Thymus (tissue), 11 donors: ENCODE measurements around the gene PLEKHH1. TPM values are rescaled to one million over a fixed set of nuclear protein-coding genes. Genes with fewer than 3 reads are reported as not detected.
A peak's percentile ranks its signal among the peaks of the same experiment; 100 is the strongest.
"Not testable (repeated sequence)": the region's sequence is repeated elsewhere in the genome, so short reads cannot be mapped to it uniquely, and the experiment has no call there.

Source experiments
- DNase-seq, 9 donors: peaks; one replicate each; pipeline ENCODE4 v3.0.0-alpha.2; 2013; ENCODE audit warnings: low spot score in 9 of 9, low read depth in 6 of 9, missing footprints in 1 of 9
- H3K27ac ChIP-seq, 2 donors: one replicate each; pipeline ENCODE4 v1.5.1; 2013; ENCODE audit warnings: control low read depth in 1 of 2, low read depth in 1 of 2, low read length in 1 of 2, mild to moderate bottlenecking in 1 of 2, moderate library complexity in 1 of 2
- H3K27me3 ChIP-seq, 2 donors: one replicate each; pipeline ENCODE4 v1.5.1; 2013; ENCODE audit warnings: low read length in 1 of 2; ENCODE audit not compliant: control insufficient read depth in 2 of 2, insufficient read depth in 1 of 2
- H3K36me3 ChIP-seq, 2 donors: one replicate each; pipeline ENCODE4 v1.5.1; 2013; ENCODE audit warnings: low read length in 1 of 2, mild to moderate bottlenecking in 1 of 2, moderate library complexity in 1 of 2; ENCODE audit not compliant: control insufficient read depth in 2 of 2, insufficient read depth in 2 of 2
- H3K4me1 ChIP-seq, 2 donors: one replicate each; pipeline ENCODE4 v1.5.1; 2013; ENCODE audit warnings: low read length in 2 of 2; ENCODE audit not compliant: control insufficient read depth in 2 of 2, insufficient read depth in 2 of 2
- H3K4me3 ChIP-seq, 2 donors: one replicate each; pipeline ENCODE4 v1.5.1; 2013; ENCODE audit warnings: low read length in 2 of 2, control low read depth in 1 of 2, mild to moderate bottlenecking in 1 of 2
- H3K9me3 ChIP-seq, 2 donors: one replicate each; pipeline ENCODE4 v1.5.1; 2013; ENCODE audit warnings: low read length in 1 of 2, mild to moderate bottlenecking in 1 of 2; ENCODE audit not compliant: control insufficient read depth in 2 of 2, insufficient read depth in 1 of 2
- WGBS: extraction: QIAGEN DNeasy Blood & Tissue Kit; methylation state at CpG from one replicate; pipeline ENCODE4 v1.1.7; 2013; 5-methylcytosine and 5-hydroxymethylcytosine counted together
- polyA plus RNA-seq: library from polyadenylated mRNA; stranded (reverse); fragments of 200-250 nt; gene quantifications from one replicate; pipeline ENCODE4 v1.2.3, GENCODE V29; 2013
- total RNA-seq: library from RNA; stranded (reverse); fragments of 120-200 nt; gene quantifications from one replicate; pipeline ENCODE4 v1.2.4, GENCODE V29; 2013
- donor health status: healthy.

Gene PLEKHH1
- total and polyA plus RNA-seq, 2 donors: 2.0 to 10.7 TPM

- Histone ChIP-seq H3K9me3 (no peaks in the 10 kb centered on the region), H3K4me3 (no peak overlapping the region), H3K27ac (no peak overlapping the region), H3K27me3 (peaks cover 0 to 19% of the 10 kb centered on the region in 2 donors), H3K4me1 (peaks cover 16 to 23% of the 10 kb centered on the region in 2 donors), H3K36me3 (no peaks in the 10 kb centered on the region)
- DNase-seq: peak; percentile 43 to 89 (median 73)
Measured at GRCh38 chr14:67618617-67619063, 85.5 kb downstream of the PLEKHH1 start.

GRCh38 chr14:67619446-67620216 is 86.5 kb downstream of the PLEKHH1 start, which contains the start of gene ARG2:
Gene ARG2 (plus strand): TSS chr14:67619920. CDS start chr14:67619978, 58 bp downstream.
- peak; percentile 67 to 92 (median 86) for DNase-seq
- 1% methylated on average over 62 of the region's 62 CpGs for WGBS
- peaks cover 16 to 23% of the 10 kb centered on the region in 2 donors for H3K4me1 ChIP-seq
- no peaks in the 10 kb centered on the region for H3K36me3 ChIP-seq
- peaks cover 0 to 19% of the 10 kb centered on the region in 2 donors for H3K27me3 ChIP-seq
- H3K9me3 ChIP-seq: no peaks in the 10 kb centered on the region
- peak within 1 kb of the TSS; percentile 64 to 67 for H3K4me3 ChIP-seq
- peak within 1 kb of the TSS; percentile 30 to 77 for H3K27ac ChIP-seq

GRCh38 chr14:67620217-67620785 is 87.2 kb downstream of the PLEKHH1 start:
- WGBS: 16% methylated on average over 19 of the region's 19 CpGs
- H3K27me3 ChIP-seq: peaks cover 0 to 19% of the 10 kb centered on the region in 2 donors
- peak overlapping the region in 1 of 2 donors; percentile 15 for H3K27ac ChIP-seq
- no peaks in the 10 kb centered on the region for H3K9me3 ChIP-seq
- H3K36me3 ChIP-seq: no peaks in the 10 kb centered on the region
- H3K4me1 ChIP-seq: peaks cover 16 to 23% of the 10 kb centered on the region in 2 donors
- peak in 1 of 9 donors; percentile 10 for DNase-seq
- H3K4me3 ChIP-seq: peak overlapping the region; percentile 64 to 67

GRCh38 chr14:67622675-67623074 is 89.6 kb downstream of the PLEKHH1 start:
- Histone ChIP-seq H3K4me1 (peaks cover 16 to 23% of the 10 kb centered on the region in 2 donors), H3K9me3 (no peaks in the 10 kb centered on the region), H3K27me3 (peaks cover 0 to 19% of the 10 kb centered on the region in 2 donors), H3K27ac (peak overlapping the region; percentile 58 to 84), H3K36me3 (no peaks in the 10 kb centered on the region), H3K4me3 (no peak overlapping the region)
- peak in 7 of 9 donors; percentile 6 to 59 (median 31) for DNase-seq
- WGBS: 55% methylated on average over 4 of the region's 4 CpGs

- H3K27ac ChIP-seq: peak overlapping the region; percentile 58 to 84
- peak in 5 of 9 donors; percentile 3 to 48 (median 22) for DNase-seq
Measured at GRCh38 chr14:67623114-67623513, 90.0 kb downstream of the PLEKHH1 start.

GRCh38 chr14:67626131-67626530 is 93.0 kb downstream of the PLEKHH1 start:
- H3K27ac ChIP-seq, H3K4me3 ChIP-seq, H3K9me3 ChIP-seq, H3K4me1 ChIP-seq, H3K36me3 ChIP-seq, DNase-seq, H3K27me3 ChIP-seq: not testable (repeated sequence)
- WGBS: 93% methylated on average over 1 of the region's 1 CpG

More at GRCh38 chr14:67623114-67623513, 90.0 kb downstream of the PLEKHH1 start:
- peaks cover 0 to 19% of the 10 kb centered on the region in 2 donors for H3K27me3 ChIP-seq
- WGBS: 12% methylated on average over 2 of the region's 2 CpGs
- H3K4me1 ChIP-seq: peaks cover 16 to 23% of the 10 kb centered on the region in 2 donors
- no peaks in the 10 kb centered on the region for H3K9me3 ChIP-seq
- H3K4me3 ChIP-seq: no peak overlapping the region
- no peaks in the 10 kb centered on the region for H3K36me3 ChIP-seq

- Histone ChIP-seq H3K4me1 (peaks cover 6 to 9% of the 10 kb centered on the region in 2 donors), H3K27me3 (no peaks in the 10 kb centered on the region), H3K27ac (no peak overlapping the region), H3K4me3 (no peak overlapping the region), H3K36me3 (no peaks in the 10 kb centered on the region), H3K9me3 (no peaks in the 10 kb centered on the region)
- DNase-seq: no peak
Measured at GRCh38 chr14:67627519-67627918, 94.4 kb downstream of the PLEKHH1 start.

- no peaks in the 10 kb centered on the region for H3K9me3 ChIP-seq
- H3K27me3 ChIP-seq: no peaks in the 10 kb centered on the region
- WGBS: 98% methylated on average over 4 of the region's 4 CpGs
- DNase-seq: no peak
- H3K36me3 ChIP-seq: no peaks in the 10 kb centered on the region
- no peaks in the 10 kb centered on the region for H3K4me1 ChIP-seq
- no peak overlapping the region for H3K27ac ChIP-seq
- H3K4me3 ChIP-seq: no peak overlapping the region
Measured at GRCh38 chr14:67630186-67630585, 97.1 kb downstream of the PLEKHH1 start.

GRCh38 chr14:67630938-67631337 is 97.8 kb downstream of the PLEKHH1 start:
- Histone ChIP-seq H3K4me1 (no peaks in the 10 kb centered on the region), H3K4me3 (no peak overlapping the region), H3K27me3 (no peaks in the 10 kb centered on the region), H3K27ac (no peak overlapping the region), H3K9me3 (no peaks in the 10 kb centered on the region), H3K36me3 (no peaks in the 10 kb centered on the region)
- DNase-seq: no peak
- 98% methylated on average over 5 of the region's 5 CpGs for WGBS
